Gastrocnemius medialis (tissue), 4 donors: ENCODE measurements around the gene GRAP.

Experiments used
- POLR2A ChIP-seq, 2 donors: fragments of 450-650 bp; IDR thresholded peaks; one replicate each; pipeline ENCODE4 v1.6.1; 2017; ENCODE audit warnings: antibody characterized with exemption in 2 of 2, mild to moderate bottlenecking in 2 of 2, moderate library complexity in 2 of 2
- TF ChIP-seq, protein P1 (sequence below), 5 experiments: fragments of 450-650 bp in 3 of 5; fragments of 200-600 bp in 2 of 5; sonication (generic) in 2 of 5; IDR thresholded peaks in 4 of 5; conservative IDR thresholded peaks in 1 of 5; 1 replicate in 4 of 5; 2 replicates in 1 of 5; pipeline ENCODE4 v1.5.1; 2016 to 2019; ENCODE audit warnings: antibody characterized with exemption in 5 of 5, mild to moderate bottlenecking in 3 of 5, moderate library complexity in 3 of 5

DNA sequence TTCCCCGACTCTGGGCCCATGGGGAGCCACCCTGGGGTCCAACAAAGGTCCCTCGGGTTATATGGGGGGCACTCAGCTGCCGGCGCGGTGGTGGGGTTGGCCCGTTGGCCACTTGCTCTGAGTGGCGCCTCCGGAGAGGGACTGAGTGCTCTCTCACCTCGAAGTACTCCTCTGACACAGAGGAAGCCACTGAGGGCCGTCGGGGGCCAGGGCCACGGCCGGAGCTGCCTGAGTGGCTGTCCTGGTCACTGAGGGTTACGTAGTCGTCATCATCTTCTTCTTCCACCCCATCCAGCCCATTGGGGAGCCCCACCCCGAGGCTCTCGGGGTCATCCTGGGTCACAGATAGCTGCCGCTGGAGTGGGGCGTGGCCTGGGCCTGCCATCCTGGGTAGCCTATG, 69.1 kb downstream of the GRAP start:
- TF ChIP-seq POLR2A (IDR thresholded peaks at IDR 0.05): no peak
- TF ChIP-seq, protein P1, sequence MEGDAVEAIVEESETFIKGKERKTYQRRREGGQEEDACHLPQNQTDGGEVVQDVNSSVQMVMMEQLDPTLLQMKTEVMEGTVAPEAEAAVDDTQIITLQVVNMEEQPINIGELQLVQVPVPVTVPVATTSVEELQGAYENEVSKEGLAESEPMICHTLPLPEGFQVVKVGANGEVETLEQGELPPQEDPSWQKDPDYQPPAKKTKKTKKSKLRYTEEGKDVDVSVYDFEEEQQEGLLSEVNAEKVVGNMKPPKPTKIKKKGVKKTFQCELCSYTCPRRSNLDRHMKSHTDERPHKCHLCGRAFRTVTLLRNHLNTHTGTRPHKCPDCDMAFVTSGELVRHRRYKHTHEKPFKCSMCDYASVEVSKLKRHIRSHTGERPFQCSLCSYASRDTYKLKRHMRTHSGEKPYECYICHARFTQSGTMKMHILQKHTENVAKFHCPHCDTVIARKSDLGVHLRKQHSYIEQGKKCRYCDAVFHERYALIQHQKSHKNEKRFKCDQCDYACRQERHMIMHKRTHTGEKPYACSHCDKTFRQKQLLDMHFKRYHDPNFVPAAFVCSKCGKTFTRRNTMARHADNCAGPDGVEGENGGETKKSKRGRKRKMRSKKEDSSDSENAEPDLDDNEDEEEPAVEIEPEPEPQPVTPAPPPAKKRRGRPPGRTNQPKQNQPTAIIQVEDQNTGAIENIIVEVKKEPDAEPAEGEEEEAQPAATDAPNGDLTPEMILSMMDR (IDR thresholded peaks at IDR 0.05 in 4 of 5, conservative IDR thresholded peaks at IDR 0.05 in 1 of 5): no peak
